DND-41 (cell line): ENCODE results near the gene KCNH8.

Experiments used
- EZH2 ChIP-seq: IDR thresholded peaks from 3 replicates; pipeline ENCODE4 v1.6.1; 2012; ENCODE audit warnings: borderline replicate concordance, low read depth, mild to moderate bottlenecking, moderate library complexity, low read length, inconsistent platforms; ENCODE audit not compliant: severe bottlenecking
- TF ChIP-seq, protein P1 (sequence below): IDR thresholded peaks from 2 replicates; pipeline ENCODE4 v1.5.1; 2012; ENCODE audit warnings: borderline replicate concordance, low read length, moderate library complexity, mild to moderate bottlenecking; ENCODE audit not compliant: poor library complexity, severe bottlenecking; ENCODE audit errors: extremely low read depth

DNA sequence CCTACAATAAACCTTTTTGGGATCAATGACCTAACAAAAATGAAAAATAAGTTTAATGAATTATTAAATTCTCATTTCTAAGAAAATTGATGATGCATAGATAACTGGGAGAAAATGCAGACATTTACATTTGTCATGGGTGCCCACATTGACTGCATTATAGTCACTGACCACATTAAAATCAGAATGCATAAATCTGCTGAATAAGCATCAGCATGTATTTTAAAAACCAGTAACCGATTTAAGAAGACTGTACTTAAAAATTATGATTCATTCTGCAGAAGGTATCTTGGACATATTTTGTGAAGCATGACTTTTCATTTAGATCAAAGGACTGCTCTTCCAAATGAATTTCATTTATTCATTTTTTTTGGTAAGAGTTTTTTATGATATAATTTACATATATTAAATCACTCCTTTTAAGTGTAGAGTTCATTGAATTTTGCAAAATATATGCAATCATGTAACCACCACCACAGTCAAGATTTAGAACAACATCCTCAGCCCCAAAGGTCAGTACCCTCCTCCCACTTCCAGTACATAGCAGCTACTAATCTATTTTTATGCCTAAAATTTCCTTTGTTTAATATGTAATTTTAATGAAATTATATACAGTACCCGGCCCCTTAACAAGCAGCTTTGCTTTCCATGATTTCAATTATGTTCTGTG lies 11.8 kb downstream of the KCNH8 start:
- TF ChIP-seq, protein P1, sequence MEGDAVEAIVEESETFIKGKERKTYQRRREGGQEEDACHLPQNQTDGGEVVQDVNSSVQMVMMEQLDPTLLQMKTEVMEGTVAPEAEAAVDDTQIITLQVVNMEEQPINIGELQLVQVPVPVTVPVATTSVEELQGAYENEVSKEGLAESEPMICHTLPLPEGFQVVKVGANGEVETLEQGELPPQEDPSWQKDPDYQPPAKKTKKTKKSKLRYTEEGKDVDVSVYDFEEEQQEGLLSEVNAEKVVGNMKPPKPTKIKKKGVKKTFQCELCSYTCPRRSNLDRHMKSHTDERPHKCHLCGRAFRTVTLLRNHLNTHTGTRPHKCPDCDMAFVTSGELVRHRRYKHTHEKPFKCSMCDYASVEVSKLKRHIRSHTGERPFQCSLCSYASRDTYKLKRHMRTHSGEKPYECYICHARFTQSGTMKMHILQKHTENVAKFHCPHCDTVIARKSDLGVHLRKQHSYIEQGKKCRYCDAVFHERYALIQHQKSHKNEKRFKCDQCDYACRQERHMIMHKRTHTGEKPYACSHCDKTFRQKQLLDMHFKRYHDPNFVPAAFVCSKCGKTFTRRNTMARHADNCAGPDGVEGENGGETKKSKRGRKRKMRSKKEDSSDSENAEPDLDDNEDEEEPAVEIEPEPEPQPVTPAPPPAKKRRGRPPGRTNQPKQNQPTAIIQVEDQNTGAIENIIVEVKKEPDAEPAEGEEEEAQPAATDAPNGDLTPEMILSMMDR, result no peak
- no peak for TF ChIP-seq EZH2
